K562 (cell line): ENCODE results near the gene UBR3. TPM values are rescaled to one million over a fixed set of nuclear protein-coding genes. Genes with fewer than 3 reads are reported as not detected.

Source experiments
- CREB3 ChIP-seq: fragments of 450-650 bp; conservative IDR thresholded peaks from 2 replicates; pipeline ENCODE4 v1.6.1; 2016; ENCODE audit warnings: missing genetic modification characterization, low read depth, mild to moderate bottlenecking, missing compliant biosample characterization, moderate library complexity
- DACH1 ChIP-seq: fragments of 450-650 bp; IDR thresholded peaks from 2 replicates; pipeline ENCODE4 v1.6.1; 2018; ENCODE audit not compliant: partially characterized antibody
- IRF1 ChIP-seq: sonication (generic); formaldehyde crosslinking; IDR thresholded peaks from 2 replicates; pipeline ENCODE4 v1.8.0; 2022; ENCODE audit warnings: missing genetic modification reagents, mild to moderate bottlenecking, borderline replicate concordance
- MTF1 ChIP-seq: fragments of 250-450 bp; sonication (Bioruptor Pico); IDR thresholded peaks from 2 replicates; pipeline ENCODE4 v1.9.0; 2021; ENCODE audit warnings: moderate library complexity, mild to moderate bottlenecking, inconsistent platforms, borderline replicate concordance
- MYBL2 ChIP-seq, 2 experiments: fragments of 450-650 bp in 1 of 2; sonication (generic) in 1 of 2; formaldehyde crosslinking in 1 of 2; IDR thresholded peaks; 2 replicates each; pipeline versions ENCODE4 v1.6.1 to v1.8.1; 2017 to 2022; ENCODE audit warnings: borderline replicate concordance in 1 of 2, inconsistent platforms in 1 of 2, low read depth in 1 of 2, mild to moderate bottlenecking in 1 of 2, missing genetic modification reagents in 1 of 2, moderate library complexity in 1 of 2
- NFE2 ChIP-seq: IDR thresholded peaks from 2 replicates; pipeline ENCODE4 v1.6.1; 2014; ENCODE audit warnings: antibody characterized with exemption, low read depth
- NR2F6 ChIP-seq: fragments of 450-650 bp; formaldehyde crosslinking; IDR thresholded peaks from 2 replicates; pipeline ENCODE4 v1.4.0; 2020; ENCODE audit warnings: mild to moderate bottlenecking
- NUFIP1 ChIP-seq: fragments of 450-650 bp; IDR thresholded peaks from 2 replicates; pipeline ENCODE4 v1.6.1; 2018; ENCODE audit not compliant: partially characterized antibody
- PURB ChIP-seq: sonication (generic); formaldehyde crosslinking; IDR thresholded peaks from 2 replicates; pipeline ENCODE4 v1.9.0; 2021; ENCODE audit warnings: low read depth, mild to moderate bottlenecking, missing genetic modification reagents
- PYGO2 ChIP-seq: fragments of 450-650 bp; IDR thresholded peaks from 2 replicates; pipeline ENCODE4 v1.6.1; 2016; ENCODE audit warnings: mild to moderate bottlenecking, missing genetic modification characterization, moderate library complexity, missing compliant biosample characterization
- YBX1 ChIP-seq: fragments of 450-650 bp; IDR thresholded peaks from 2 replicates; pipeline ENCODE4 v1.7.1; 2016; ENCODE audit warnings: mild to moderate bottlenecking
- ZBTB17 ChIP-seq: fragments of 450-650 bp; formaldehyde crosslinking; IDR thresholded peaks from 2 replicates; pipeline ENCODE4 v1.4.0; 2020; ENCODE audit warnings: mild to moderate bottlenecking
- ZBTB43 ChIP-seq: sonication (generic); formaldehyde crosslinking; IDR thresholded peaks from 2 replicates; pipeline ENCODE4 v1.8.0; 2023; ENCODE audit warnings: mild to moderate bottlenecking, missing genetic modification reagents
- ZBTB8A ChIP-seq: fragments of 450-650 bp; IDR thresholded peaks from 2 replicates; pipeline ENCODE4 v1.6.1; 2018; ENCODE audit warnings: mild to moderate bottlenecking, moderate library complexity; ENCODE audit not compliant: partially characterized antibody
- ZNF134 ChIP-seq: fragments of 250-450 bp; sonication (Bioruptor Pico); conservative IDR thresholded peaks from 2 replicates; pipeline ENCODE4 v1.4.0; 2020
- ZNF316 ChIP-seq: fragments of 450-650 bp; IDR thresholded peaks from 2 replicates; pipeline ENCODE4 v1.6.1; 2016
- polyA plus RNA-seq, 8 experiments: library from polyadenylated mRNA; depleted of rRNA in 4 of 8; stranded (reverse) in 5 of 8; unstranded in 3 of 8; fragments of >200 nt; fragmentation: Nextera tagmentation in 2 of 8; fragmentation: Illumina TruSeq in 1 of 8; extraction: Ambion mirVana in 2 of 8; extraction: Trizol in 1 of 8; gene quantifications; 2 replicates each; pipeline versions ENCODE4 v1.2.1 to v1.2.3, GENCODE V29; 2011 to 2014; ENCODE audit warnings: inconsistent platforms in 1 of 8, missing spikeins in 1 of 8
- total RNA-seq, 7 experiments: library from RNA; depleted of rRNA in 6 of 7; stranded (reverse); fragments of >200 nt in 6 of 7; fragmentation: Illumina TruSeq in 2 of 7; extraction: Trizol in 2 of 7; gene quantifications; 2 replicates each; pipeline versions ENCODE4 v1.2.1 to v1.2.3, GENCODE V29; 2011 to 2021; ENCODE audit warnings: low replicate concordance in 1 of 7
- TF ChIP-seq, protein P1 (sequence below): fragments of 450-650 bp; formaldehyde crosslinking; IDR thresholded peaks from 2 replicates; pipeline ENCODE4 v1.4.0; 2022; ENCODE audit warnings: missing genetic modification characterization
- TF ChIP-seq, protein P2 (sequence below): fragments of 450-650 bp; formaldehyde crosslinking; IDR thresholded peaks from 2 replicates; pipeline ENCODE4 v1.4.0; 2020; ENCODE audit warnings: mild to moderate bottlenecking
- TF ChIP-seq, protein P3 (sequence below): sonication (generic); formaldehyde crosslinking; IDR thresholded peaks from 2 replicates; pipeline ENCODE4 v1.5.0; 2020; ENCODE audit warnings: missing genetic modification reagents
- TF ChIP-seq, protein P4 (sequence below): fragments of 450-650 bp; formaldehyde crosslinking; IDR thresholded peaks from 2 replicates; pipeline ENCODE4 v1.4.0; 2020; ENCODE audit warnings: mild to moderate bottlenecking, moderate library complexity

The UBR3 gene
- total and polyA plus RNA-seq, 9 of the 15 experiments (the other 6 are each of a cell fraction or from before 2014, with no cell fraction given): 14.4 to 63.5 (median 40.4) TPM

DNA sequence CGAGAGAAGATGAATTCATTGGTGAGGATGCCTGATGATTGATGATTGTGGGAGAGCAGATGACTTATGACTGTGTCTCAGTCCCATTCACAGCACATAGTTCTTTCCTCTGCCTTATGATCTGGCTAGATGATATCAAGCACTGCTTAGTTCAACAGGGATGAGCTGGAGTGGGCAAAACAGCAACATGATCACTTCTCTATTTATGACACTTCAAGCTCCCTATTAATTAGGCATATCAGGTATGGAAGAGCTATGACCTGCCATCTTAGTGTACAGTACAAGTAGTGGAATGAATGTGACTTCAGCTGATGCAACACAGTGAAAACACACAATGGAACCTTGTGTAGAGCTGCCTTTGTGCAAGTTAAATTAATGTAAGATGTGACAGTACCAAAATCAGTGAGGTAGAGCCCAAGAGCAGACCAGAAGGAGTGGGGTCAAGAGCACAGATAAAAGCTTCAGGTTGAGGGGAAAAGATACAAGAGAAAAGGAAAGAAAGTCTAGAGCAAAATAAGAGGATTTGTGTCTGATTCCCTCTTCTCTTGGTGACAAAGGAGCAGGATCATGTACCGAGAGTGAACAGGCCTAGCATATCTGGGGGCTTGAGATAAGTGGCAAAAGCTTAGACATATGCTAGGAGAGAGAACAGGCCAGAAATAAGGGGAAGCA, 257.7 kb downstream of the UBR3 start (continued):
- TF ChIP-seq, protein P1, sequence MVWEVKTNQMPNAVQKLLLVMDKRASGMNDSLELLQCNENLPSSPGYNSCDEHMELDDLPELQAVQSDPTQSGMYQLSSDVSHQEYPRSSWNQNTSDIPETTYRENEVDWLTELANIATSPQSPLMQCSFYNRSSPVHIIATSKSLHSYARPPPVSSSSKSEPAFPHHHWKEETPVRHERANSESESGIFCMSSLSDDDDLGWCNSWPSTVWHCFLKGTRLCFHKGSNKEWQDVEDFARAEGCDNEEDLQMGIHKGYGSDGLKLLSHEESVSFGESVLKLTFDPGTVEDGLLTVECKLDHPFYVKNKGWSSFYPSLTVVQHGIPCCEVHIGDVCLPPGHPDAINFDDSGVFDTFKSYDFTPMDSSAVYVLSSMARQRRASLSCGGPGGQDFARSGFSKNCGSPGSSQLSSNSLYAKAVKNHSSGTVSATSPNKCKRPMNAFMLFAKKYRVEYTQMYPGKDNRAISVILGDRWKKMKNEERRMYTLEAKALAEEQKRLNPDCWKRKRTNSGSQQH (CRISPR knock-in tag): no peak
- TF ChIP-seq, protein P2, sequence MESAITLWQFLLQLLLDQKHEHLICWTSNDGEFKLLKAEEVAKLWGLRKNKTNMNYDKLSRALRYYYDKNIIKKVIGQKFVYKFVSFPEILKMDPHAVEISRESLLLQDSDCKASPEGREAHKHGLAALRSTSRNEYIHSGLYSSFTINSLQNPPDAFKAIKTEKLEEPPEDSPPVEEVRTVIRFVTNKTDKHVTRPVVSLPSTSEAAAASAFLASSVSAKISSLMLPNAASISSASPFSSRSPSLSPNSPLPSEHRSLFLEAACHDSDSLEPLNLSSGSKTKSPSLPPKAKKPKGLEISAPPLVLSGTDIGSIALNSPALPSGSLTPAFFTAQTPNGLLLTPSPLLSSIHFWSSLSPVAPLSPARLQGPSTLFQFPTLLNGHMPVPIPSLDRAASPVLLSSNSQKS (CRISPR knock-in tag): no peak
- TF ChIP-seq ZBTB8A (no peak), MTF1 (CRISPR knock-in tag) (no peak), YBX1 (no peak), ZNF316 (no peak), PYGO2 (tag) (no peak), NR2F6 (CRISPR knock-in tag) (no peak), ZNF134 (CRISPR knock-in tag) (no peak), CREB3 (tag) (no peak), IRF1 (CRISPR knock-in tag) (no peak), NFE2 (no peak), NUFIP1 (no peak), DACH1 (no peak), ZBTB17 (CRISPR knock-in tag) (peak; percentile 71), ZBTB43 (no peak), MYBL2 (IDR thresholded peaks at IDR 0.05; ENCODE audit: low read depth) (no peak), MYBL2 (CRISPR knock-in tag; IDR thresholded peaks at IDR 0.05; ENCODE audit: borderline replicate concordance) (no peak), PURB (no peak)
- TF ChIP-seq, protein P3, sequence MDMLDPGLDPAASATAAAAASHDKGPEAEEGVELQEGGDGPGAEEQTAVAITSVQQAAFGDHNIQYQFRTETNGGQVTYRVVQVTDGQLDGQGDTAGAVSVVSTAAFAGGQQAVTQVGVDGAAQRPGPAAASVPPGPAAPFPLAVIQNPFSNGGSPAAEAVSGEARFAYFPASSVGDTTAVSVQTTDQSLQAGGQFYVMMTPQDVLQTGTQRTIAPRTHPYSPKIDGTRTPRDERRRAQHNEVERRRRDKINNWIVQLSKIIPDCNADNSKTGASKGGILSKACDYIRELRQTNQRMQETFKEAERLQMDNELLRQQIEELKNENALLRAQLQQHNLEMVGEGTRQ (CRISPR knock-in tag): no peak
- TF ChIP-seq, protein P4, sequence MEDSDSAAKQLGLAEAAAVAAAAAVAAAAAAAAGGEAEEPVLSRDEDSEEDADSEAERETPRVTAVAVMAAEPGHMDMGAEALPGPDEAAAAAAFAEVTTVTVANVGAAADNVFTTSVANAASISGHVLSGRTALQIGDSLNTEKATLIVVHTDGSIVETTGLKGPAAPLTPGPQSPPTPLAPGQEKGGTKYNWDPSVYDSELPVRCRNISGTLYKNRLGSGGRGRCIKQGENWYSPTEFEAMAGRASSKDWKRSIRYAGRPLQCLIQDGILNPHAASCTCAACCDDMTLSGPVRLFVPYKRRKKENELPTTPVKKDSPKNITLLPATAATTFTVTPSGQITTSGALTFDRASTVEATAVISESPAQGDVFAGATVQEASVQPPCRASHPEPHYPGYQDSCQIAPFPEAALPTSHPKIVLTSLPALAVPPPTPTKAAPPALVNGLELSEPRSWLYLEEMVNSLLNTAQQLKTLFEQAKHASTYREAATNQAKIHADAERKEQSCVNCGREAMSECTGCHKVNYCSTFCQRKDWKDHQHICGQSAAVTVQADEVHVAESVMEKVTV (CRISPR knock-in tag): no peak
